ENCODE results near the gene PTCD1. TPM values are rescaled to one million over a fixed set of nuclear protein-coding genes. Genes with fewer than 3 reads are reported as not detected.

The PTCD1 gene
- total RNA-seq, 1 donor, result 7.6 TPM

GRCh38 chr7:99476107-99476506, 37.5 kb upstream of the PTCD1 start:
- no peak overlapping the region for H2AFZ ChIP-seq (ENCODE audit: low read length)
- H3K79me2 ChIP-seq (ENCODE audit: insufficient read depth, low read length), result peaks cover 73% of the 10 kb centered on the region
- no peaks in the 10 kb centered on the region for H3K9me3 ChIP-seq (ENCODE audit: low read depth, low read length)
- no peaks in the 10 kb centered on the region for H3K4me1 ChIP-seq (ENCODE audit: insufficient read depth, low read length)
- H3K36me3 ChIP-seq (ENCODE audit: insufficient read depth, low read length), result peaks cover 31% of the 10 kb centered on the region
- no peak overlapping the region for H3K4me3 ChIP-seq (ENCODE audit: insufficient read depth, low read length)
- no peak overlapping the region for H3K27ac ChIP-seq (ENCODE audit: low read depth, low read length)
- H3K27me3 ChIP-seq (ENCODE audit: insufficient read depth, low read length), result no peaks in the 10 kb centered on the region
- no peak overlapping the region for H3K4me2 ChIP-seq (ENCODE audit: insufficient read depth, low read length)
- TF ChIP-seq CTCF (IDR thresholded peaks at IDR 0.05; ENCODE audit: extremely low read depth, low read depth, low read length), result no peak
- DNase-seq (ENCODE audit: insufficient read length, low spot score, missing footprints), result peak; percentile 62
- peaks cover 6% of the 10 kb centered on the region for H4K20me1 ChIP-seq (ENCODE audit: insufficient read depth, low read length)

- peak; percentile 97 for DNase-seq (ENCODE audit: insufficient read length, low spot score, missing footprints)
- H3K27me3 ChIP-seq (ENCODE audit: insufficient read depth, low read length), result no peaks in the 10 kb centered on the region
- H2AFZ ChIP-seq (ENCODE audit: low read length), result peak overlapping the region; percentile 75
- TF ChIP-seq CTCF (IDR thresholded peaks at IDR 0.05; ENCODE audit: extremely low read depth, low read depth, low read length), result no peak
- peaks cover 53% of the 10 kb centered on the region for H3K79me2 ChIP-seq (ENCODE audit: insufficient read depth, low read length)
- H4K20me1 ChIP-seq (ENCODE audit: insufficient read depth, low read length), result peaks cover 3% of the 10 kb centered on the region
- no peaks in the 10 kb centered on the region for H3K4me1 ChIP-seq (ENCODE audit: insufficient read depth, low read length)
- peak overlapping the region; percentile 79 for H3K4me2 ChIP-seq (ENCODE audit: insufficient read depth, low read length)
- peak overlapping the region; percentile 62 for H3K27ac ChIP-seq (ENCODE audit: low read depth, low read length)
- H3K36me3 ChIP-seq (ENCODE audit: insufficient read depth, low read length), result peaks cover 10% of the 10 kb centered on the region
- no peaks in the 10 kb centered on the region for H3K9me3 ChIP-seq (ENCODE audit: low read depth, low read length)
- H3K4me3 ChIP-seq (ENCODE audit: insufficient read depth, low read length), result peak overlapping the region; percentile 92
Measured at GRCh38 chr7:99473315-99473596, 34.7 kb upstream of the PTCD1 start.

GRCh38 chr7:99472561-99473314, 34.1 kb upstream of the PTCD1 start, which contains the start of gene ZNF789:
TSS of gene ZNF789 (plus strand) at chr7:99472890. CDS start at chr7:99476457, 3,567 bp downstream.
- Histone ChIP-seq H3K27me3 (ENCODE audit: insufficient read depth, low read length) (no peaks in the 10 kb centered on the region), H3K4me3 (ENCODE audit: insufficient read depth, low read length) (peak within 1 kb of the TSS; percentile 92), H3K9me3 (ENCODE audit: low read depth, low read length) (no peaks in the 10 kb centered on the region), H2AFZ (ENCODE audit: low read length) (peak within 1 kb of the TSS; percentile 84), H3K4me2 (ENCODE audit: insufficient read depth, low read length) (peak within 1 kb of the TSS; percentile 79), H3K79me2 (ENCODE audit: insufficient read depth, low read length) (peaks cover 48% of the 10 kb centered on the region), H3K36me3 (ENCODE audit: insufficient read depth, low read length) (peaks cover 5% of the 10 kb centered on the region), H3K4me1 (ENCODE audit: insufficient read depth, low read length) (no peaks in the 10 kb centered on the region), H4K20me1 (ENCODE audit: insufficient read depth, low read length) (peaks cover 3% of the 10 kb centered on the region), H3K27ac (ENCODE audit: low read depth, low read length) (peak within 1 kb of the TSS; percentile 66)
- DNase-seq (ENCODE audit: insufficient read length, low spot score, missing footprints), result peak; percentile 100
- no peak for TF ChIP-seq CTCF (IDR thresholded peaks at IDR 0.05; ENCODE audit: extremely low read depth, low read depth, low read length)

GRCh38 chr7:99469381-99470065, 30.9 kb upstream of the PTCD1 start:
- Histone ChIP-seq H3K9me3 (ENCODE audit: low read depth, low read length) (no peaks in the 10 kb centered on the region), H3K4me2 (ENCODE audit: insufficient read depth, low read length) (peak overlapping the region; percentile 7), H3K79me2 (ENCODE audit: insufficient read depth, low read length) (peaks cover 35% of the 10 kb centered on the region), H3K4me1 (ENCODE audit: insufficient read depth, low read length) (peaks cover 13% of the 10 kb centered on the region), H3K4me3 (ENCODE audit: insufficient read depth, low read length) (peak overlapping the region; percentile 4), H3K36me3 (ENCODE audit: insufficient read depth, low read length) (no peaks in the 10 kb centered on the region), H3K27me3 (ENCODE audit: insufficient read depth, low read length) (no peaks in the 10 kb centered on the region), H2AFZ (ENCODE audit: low read length) (peak overlapping the region; percentile 51), H4K20me1 (ENCODE audit: insufficient read depth, low read length) (no peaks in the 10 kb centered on the region), H3K27ac (ENCODE audit: low read depth, low read length) (no peak overlapping the region)
- peak; percentile 45 for DNase-seq (ENCODE audit: insufficient read length, low spot score, missing footprints)
- TF ChIP-seq CTCF (IDR thresholded peaks at IDR 0.05; ENCODE audit: extremely low read depth, low read depth, low read length), result no peak
